ENCODE measurements around the gene DPH6. TPM values are rescaled to one million over a fixed set of nuclear protein-coding genes. Genes with fewer than 3 reads are reported as not detected.
"Not testable (repeated sequence)": the region's sequence is repeated elsewhere in the genome, so short reads cannot be mapped to it uniquely, and the experiment has no call there.

The DPH6 gene
- total and polyA plus RNA-seq, 5 experiments from 2014 or later, result 11.7 to 26.9 (median 16.9) TPM

- Mint-ChIP-seq H3K9me3 (peaks cover 0 to 10% (median 3%) of the 10 kb centered on the region in 9 donors), H3K27me3 (no peaks in the 10 kb centered on the region), H3K36me3 (peaks cover 0 to 3% (median 2%) of the 10 kb centered on the region in 3 donors), H3K4me1 (no peaks in the 10 kb centered on the region), H3K4me3 (no peak overlapping the region), H3K27ac (no peak overlapping the region)
- DNase-seq, result no peak
- POLR2A ChIA-PET, result no interaction called here
- no peak for ATAC-seq
Observed at GRCh38 chr15:35330048-35330695, 215.8 kb downstream of the DPH6 start.

- no peak overlapping the region for H3K27ac Mint-ChIP-seq
- no peaks in the 10 kb centered on the region for H3K4me1 Mint-ChIP-seq
- H3K27me3 Mint-ChIP-seq, result no peaks in the 10 kb centered on the region
- DNase-seq, result no peak
- peaks cover 0 to 6% (median 3%) of the 10 kb centered on the region in 9 donors for H3K9me3 Mint-ChIP-seq
- POLR2A ChIA-PET, result no interaction called here
- no peak overlapping the region for H3K4me3 Mint-ChIP-seq
- no peak for ATAC-seq
- peaks cover 0 to 3% (median 2%) of the 10 kb centered on the region in 3 donors for H3K36me3 Mint-ChIP-seq
Observed at GRCh38 chr15:35329521-35329961, 216.4 kb downstream of the DPH6 start.

- H3K9me3 Mint-ChIP-seq, H3K4me3 Mint-ChIP-seq, ATAC-seq, H3K27me3 Mint-ChIP-seq, DNase-seq, H3K4me1 Mint-ChIP-seq, POLR2A ChIA-PET, H3K27ac Mint-ChIP-seq, H3K36me3 Mint-ChIP-seq: not testable (repeated sequence)
Observed at GRCh38 chr15:35328836-35329235, 217.1 kb downstream of the DPH6 start.

- H3K4me1 Mint-ChIP-seq, result no peaks in the 10 kb centered on the region
- ATAC-seq (no peak), DNase-seq (no peak)
- H3K4me3 Mint-ChIP-seq, result no peak overlapping the region
- H3K9me3 Mint-ChIP-seq, result peaks cover 0 to 3% (median 0%) of the 10 kb centered on the region in 9 donors
- POLR2A ChIA-PET, result no interaction called here
- no peaks in the 10 kb centered on the region for H3K27me3 Mint-ChIP-seq
- H3K36me3 Mint-ChIP-seq, result peaks cover 0 to 3% (median 2%) of the 10 kb centered on the region in 3 donors
- no peak overlapping the region for H3K27ac Mint-ChIP-seq
Observed at GRCh38 chr15:35327789-35328188, 218.2 kb downstream of the DPH6 start.

- Mint-ChIP-seq H3K4me1 (no peaks in the 10 kb centered on the region), H3K27ac (no peak overlapping the region), H3K9me3 (peaks cover 0 to 3% (median 0%) of the 10 kb centered on the region in 9 donors), H3K27me3 (no peaks in the 10 kb centered on the region), H3K4me3 (no peak overlapping the region), H3K36me3 (peaks cover 0 to 3% (median 2%) of the 10 kb centered on the region in 3 donors)
- POLR2A ChIA-PET, result no interaction called here
- DNase-seq, result no peak
- ATAC-seq, result no peak
Observed at GRCh38 chr15:35325374-35325941, 220.5 kb downstream of the DPH6 start.

GRCh38 chr15:35323141-35323540 lies 222.8 kb downstream of the DPH6 start:
- Mint-ChIP-seq H3K36me3 (peaks cover 0 to 2% (median 0%) of the 10 kb centered on the region in 3 donors), H3K4me3 (no peak overlapping the region), H3K27me3 (no peaks in the 10 kb centered on the region), H3K4me1 (no peaks in the 10 kb centered on the region), H3K9me3 (no peaks in the 10 kb centered on the region), H3K27ac (no peak overlapping the region)
- POLR2A ChIA-PET, result no interaction called here
- ATAC-seq, result no peak
- no peak for DNase-seq

- Mint-ChIP-seq H3K9me3 (no peaks in the 10 kb centered on the region), H3K4me3 (no peak overlapping the region), H3K27ac (no peak overlapping the region), H3K4me1 (no peaks in the 10 kb centered on the region), H3K36me3 (no peaks in the 10 kb centered on the region), H3K27me3 (no peaks in the 10 kb centered on the region)
- DNase-seq, result no peak
- POLR2A ChIA-PET, result no interaction called here
- ATAC-seq, result no peak
Observed at GRCh38 chr15:35321926-35322325, 224.0 kb downstream of the DPH6 start.

- ATAC-seq (no peak), DNase-seq (no peak)
- Mint-ChIP-seq H3K27ac (no peak overlapping the region), H3K27me3 (no peaks in the 10 kb centered on the region), H3K9me3 (peaks cover 0 to 4% (median 0%) of the 10 kb centered on the region in 9 donors), H3K36me3 (peaks cover 0 to under 1% (median 0%) of the 10 kb centered on the region in 3 donors), H3K4me3 (no peak overlapping the region), H3K4me1 (no peaks in the 10 kb centered on the region)
- POLR2A ChIA-PET, result no interaction called here
Observed at GRCh38 chr15:35320911-35321310, 225.1 kb downstream of the DPH6 start.

Small RNA genes lying within 50 kb of the gene (microRNA-seq; reads per million reads assigned to microRNA genes)
- gene MIR3942 (ENCODE audit: borderline microRNAs expressed), result not detected
